Measurements from ENCODE around the gene PHF24.

The PHF24 gene

DNA sequence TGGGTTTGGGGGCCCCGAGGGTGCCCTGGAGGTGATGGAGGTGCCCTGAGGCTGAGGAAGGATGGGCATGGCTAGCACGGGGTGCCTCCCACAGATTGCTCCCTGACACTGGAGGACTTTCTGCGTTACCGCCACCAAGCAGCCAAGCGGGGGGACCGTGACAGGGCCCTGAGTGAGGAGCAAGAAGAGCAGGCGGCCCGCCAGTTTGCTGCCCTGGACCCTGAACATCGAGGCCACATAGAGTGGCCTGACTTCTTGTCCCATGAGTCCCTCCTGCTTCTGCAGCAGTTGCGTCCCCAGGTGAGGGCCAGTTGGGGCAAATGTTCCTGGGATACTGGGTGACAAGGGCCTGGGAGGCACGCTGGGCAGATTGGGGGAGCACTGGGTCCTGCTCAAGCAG lies 18.4 kb downstream of the PHF24 start:
- TF ChIP-seq FOXP2 (optimal IDR thresholded peaks at IDR 0.05; ENCODE audit: control extremely low read depth, extremely low read length, insufficient read depth) (no peak), POLR2AphosphoS5 (IDR thresholded peaks at IDR 0.05; ENCODE audit: borderline replicate concordance, low read depth, low read length) (no peak), EZH2 (IDR thresholded peaks at IDR 0.05) (no peak)
- no peak overlapping the region for H3K4me3 ChIP-seq
- H3K36me3 ChIP-seq (ENCODE audit: insufficient read depth, low read length), result no peaks in the 10 kb centered on the region
- no peaks in the 10 kb centered on the region for H3K9me3 ChIP-seq (ENCODE audit: low read depth, low read length)
- H3K9ac ChIP-seq (ENCODE audit: insufficient read length), result no peak overlapping the region
- no peak overlapping the region for H3K27ac ChIP-seq
- no peak for DNase-seq (ENCODE audit: low read depth, low spot score)

DNA sequence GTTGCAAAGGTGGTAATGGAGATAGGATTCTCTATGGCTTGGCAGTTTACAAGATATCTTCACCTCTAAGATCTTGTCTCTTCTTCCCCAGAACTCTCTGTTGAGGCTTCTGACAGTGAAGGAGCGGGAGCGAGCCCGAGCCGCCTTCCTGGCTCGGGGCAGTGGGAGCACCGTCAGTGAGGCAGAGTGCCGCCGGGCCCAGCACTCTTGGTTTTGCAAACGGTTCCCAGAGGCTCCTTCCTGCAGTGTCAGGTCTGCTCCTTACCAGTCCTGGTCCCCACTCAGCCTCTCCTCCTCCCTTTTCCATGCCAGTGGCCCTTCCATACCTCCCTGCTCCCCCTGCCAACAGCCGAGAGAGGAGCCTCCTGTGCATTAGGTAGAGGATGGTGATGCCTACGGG lies 18.9 kb downstream of the PHF24 start:
- Histone ChIP-seq H3K9me3 (ENCODE audit: low read depth, low read length) (no peaks in the 10 kb centered on the region), H3K27ac (no peak overlapping the region), H3K9ac (ENCODE audit: insufficient read length) (no peak overlapping the region), H3K4me3 (no peak overlapping the region), H3K36me3 (ENCODE audit: insufficient read depth, low read length) (no peaks in the 10 kb centered on the region)
- DNase-seq (ENCODE audit: low read depth, low spot score), result no peak
- TF ChIP-seq EZH2 (IDR thresholded peaks at IDR 0.05) (no peak), FOXP2 (optimal IDR thresholded peaks at IDR 0.05; ENCODE audit: control extremely low read depth, extremely low read length, insufficient read depth) (no peak), POLR2AphosphoS5 (IDR thresholded peaks at IDR 0.05; ENCODE audit: borderline replicate concordance, low read depth, low read length) (no peak)

DNA sequence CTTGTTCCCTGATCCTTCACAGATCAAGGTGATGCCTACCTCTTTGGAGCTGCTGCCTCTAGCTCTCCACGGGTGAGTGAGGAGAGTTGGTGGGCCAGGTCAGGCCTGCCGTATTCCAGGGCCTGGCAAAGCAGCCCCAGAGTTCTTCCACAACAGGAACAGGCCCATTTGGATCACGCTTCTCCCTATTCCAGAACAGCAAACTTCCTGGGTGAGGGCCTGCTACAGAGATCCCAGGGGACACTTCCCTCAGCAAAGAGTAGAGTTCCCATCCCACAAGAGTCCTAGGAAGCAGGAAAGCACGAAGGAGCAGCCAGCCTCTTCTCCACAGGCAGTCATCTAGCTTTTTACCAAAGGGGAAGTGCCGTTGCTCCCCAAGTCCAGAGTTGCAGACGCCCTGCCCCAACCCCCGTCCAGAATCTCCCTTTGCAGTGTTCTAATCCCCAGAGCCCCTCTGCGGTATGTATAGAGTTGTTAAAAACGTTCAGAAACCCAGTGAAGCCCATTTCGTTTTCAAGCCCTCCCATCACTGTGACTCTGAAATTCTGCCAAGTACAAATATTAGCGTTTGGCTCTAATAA lies 22.2 kb downstream of the PHF24 start:
- no peak overlapping the region for H3K9ac ChIP-seq (ENCODE audit: insufficient read length)
- H3K9me3 ChIP-seq (ENCODE audit: low read depth, low read length), result no peaks in the 10 kb centered on the region
- H3K4me3 ChIP-seq, result no peak overlapping the region
- TF ChIP-seq EZH2 (IDR thresholded peaks at IDR 0.05), result no peak
- no peak for TF ChIP-seq FOXP2 (optimal IDR thresholded peaks at IDR 0.05; ENCODE audit: control extremely low read depth, extremely low read length, insufficient read depth)
- no peak for TF ChIP-seq POLR2AphosphoS5 (IDR thresholded peaks at IDR 0.05; ENCODE audit: borderline replicate concordance, low read depth, low read length)
- no peak for DNase-seq (ENCODE audit: low read depth, low spot score)
- H3K36me3 ChIP-seq (ENCODE audit: insufficient read depth, low read length), result no peaks in the 10 kb centered on the region
- H3K27ac ChIP-seq, result no peak overlapping the region

DNA sequence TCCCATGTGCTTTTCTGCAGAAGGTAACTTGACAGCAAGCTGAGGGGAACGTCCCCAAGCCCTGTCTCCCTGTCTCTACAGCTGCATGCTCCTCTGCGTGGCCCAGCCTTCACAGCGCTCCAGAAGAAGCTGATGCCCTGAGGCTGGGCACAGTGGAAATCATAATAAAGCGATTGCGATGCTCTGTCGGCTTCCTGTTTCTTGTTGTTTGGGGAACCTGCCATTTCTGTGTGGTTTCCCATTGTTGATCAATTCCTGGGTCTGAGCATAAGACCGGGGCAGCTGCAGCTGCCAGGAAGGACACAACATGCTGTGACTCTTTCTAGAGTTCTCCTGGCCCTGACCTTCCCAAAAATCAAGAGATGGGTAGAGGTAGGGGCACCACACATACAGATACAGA lies 24.3 kb downstream of the PHF24 start:
- DNase-seq (ENCODE audit: low read depth, low spot score), result no peak
- no peak overlapping the region for H3K27ac ChIP-seq
- no peak overlapping the region for H3K9ac ChIP-seq (ENCODE audit: insufficient read length)
- H3K4me3 ChIP-seq, result no peak overlapping the region
- TF ChIP-seq POLR2AphosphoS5 (IDR thresholded peaks at IDR 0.05; ENCODE audit: borderline replicate concordance, low read depth, low read length) (no peak), FOXP2 (optimal IDR thresholded peaks at IDR 0.05; ENCODE audit: control extremely low read depth, extremely low read length, insufficient read depth) (no peak), EZH2 (IDR thresholded peaks at IDR 0.05) (no peak)
- no peaks in the 10 kb centered on the region for H3K9me3 ChIP-seq (ENCODE audit: low read depth, low read length)
- no peaks in the 10 kb centered on the region for H3K36me3 ChIP-seq (ENCODE audit: insufficient read depth, low read length)

GRCh38 chr9:34983209-34983608 lies 25.1 kb downstream of the PHF24 start:
- Histone ChIP-seq H3K36me3 (ENCODE audit: insufficient read depth, low read length) (no peaks in the 10 kb centered on the region), H3K9ac (ENCODE audit: insufficient read length) (no peak overlapping the region), H3K9me3 (ENCODE audit: low read depth, low read length) (no peaks in the 10 kb centered on the region), H3K4me3 (no peak overlapping the region), H3K27ac (no peak overlapping the region)
- no peak for DNase-seq (ENCODE audit: low read depth, low spot score)
- TF ChIP-seq EZH2 (IDR thresholded peaks at IDR 0.05) (no peak), FOXP2 (optimal IDR thresholded peaks at IDR 0.05; ENCODE audit: control extremely low read depth, extremely low read length, insufficient read depth) (no peak), POLR2AphosphoS5 (IDR thresholded peaks at IDR 0.05; ENCODE audit: borderline replicate concordance, low read depth, low read length) (no peak)

DNA sequence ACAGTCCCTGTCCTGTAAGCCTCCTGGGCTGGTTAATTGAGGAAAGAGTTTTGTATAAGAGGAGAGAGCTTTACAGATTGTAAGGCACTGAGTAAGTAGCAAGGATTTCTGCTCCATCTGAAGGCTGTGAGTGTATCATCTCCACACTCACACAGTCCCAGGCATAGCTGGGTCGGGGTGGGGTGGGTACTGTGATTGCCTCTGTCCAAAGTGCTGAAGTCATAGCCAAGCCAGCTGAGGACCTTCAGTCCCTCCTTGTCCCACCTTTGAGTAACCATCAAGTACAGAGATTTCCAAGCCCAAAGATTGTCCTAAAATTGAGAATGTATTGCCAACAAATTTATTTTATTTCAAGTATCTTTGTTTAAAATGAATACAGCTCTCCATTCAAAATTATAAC lies 26.0 kb downstream of the PHF24 start:
- Histone ChIP-seq H3K36me3 (ENCODE audit: insufficient read depth, low read length) (no peaks in the 10 kb centered on the region), H3K27ac (no peak overlapping the region), H3K4me3 (no peak overlapping the region), H3K9me3 (ENCODE audit: low read depth, low read length) (no peaks in the 10 kb centered on the region), H3K9ac (ENCODE audit: insufficient read length) (no peak overlapping the region)
- DNase-seq (ENCODE audit: low read depth, low spot score), result no peak
- TF ChIP-seq POLR2AphosphoS5 (IDR thresholded peaks at IDR 0.05; ENCODE audit: borderline replicate concordance, low read depth, low read length), result no peak
- TF ChIP-seq FOXP2 (optimal IDR thresholded peaks at IDR 0.05; ENCODE audit: control extremely low read depth, extremely low read length, insufficient read depth), result no peak
- no peak for TF ChIP-seq EZH2 (IDR thresholded peaks at IDR 0.05)

GRCh38 chr9:34985311-34985899 lies 27.3 kb downstream of the PHF24 start:
- no peak for DNase-seq (ENCODE audit: low read depth, low spot score)
- Histone ChIP-seq H3K4me3 (no peak overlapping the region), H3K9ac (ENCODE audit: insufficient read length) (no peak overlapping the region), H3K27ac (no peak overlapping the region), H3K9me3 (ENCODE audit: low read depth, low read length) (no peaks in the 10 kb centered on the region), H3K36me3 (ENCODE audit: insufficient read depth, low read length) (no peaks in the 10 kb centered on the region)
- no peak for TF ChIP-seq EZH2 (IDR thresholded peaks at IDR 0.05)
- no peak for TF ChIP-seq POLR2AphosphoS5 (IDR thresholded peaks at IDR 0.05; ENCODE audit: borderline replicate concordance, low read depth, low read length)
- TF ChIP-seq FOXP2 (optimal IDR thresholded peaks at IDR 0.05; ENCODE audit: control extremely low read depth, extremely low read length, insufficient read depth), result no peak

DNA sequence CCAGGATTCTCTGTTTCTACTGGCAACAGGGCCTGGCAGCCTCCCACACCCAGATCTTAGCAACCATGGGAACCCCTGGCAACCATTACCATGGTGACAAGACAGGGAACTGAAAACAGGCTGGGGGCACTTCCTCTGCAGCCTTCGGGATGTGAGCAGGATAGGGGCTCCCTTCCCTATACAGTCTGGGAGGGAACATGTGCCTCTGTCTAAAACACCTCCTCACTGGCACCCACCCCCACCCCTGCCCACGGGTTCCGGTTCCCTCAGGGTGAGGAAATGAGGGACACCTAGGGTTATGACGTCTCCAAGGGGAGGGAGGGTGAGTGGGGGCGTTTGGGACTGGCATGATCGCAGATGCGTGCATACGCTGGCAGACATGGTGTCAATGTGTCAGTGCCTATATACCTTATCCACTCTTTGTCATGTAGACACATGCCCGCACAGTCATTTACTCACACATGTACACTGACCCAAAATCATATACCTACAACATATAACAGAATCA lies 28.5 kb downstream of the PHF24 start:
- no peak overlapping the region for H3K27ac ChIP-seq
- H3K36me3 ChIP-seq (ENCODE audit: insufficient read depth, low read length), result no peaks in the 10 kb centered on the region
- no peak for TF ChIP-seq FOXP2 (optimal IDR thresholded peaks at IDR 0.05; ENCODE audit: control extremely low read depth, extremely low read length, insufficient read depth)
- no peak for TF ChIP-seq EZH2 (IDR thresholded peaks at IDR 0.05)
- TF ChIP-seq POLR2AphosphoS5 (IDR thresholded peaks at IDR 0.05; ENCODE audit: borderline replicate concordance, low read depth, low read length), result no peak
- no peak overlapping the region for H3K9ac ChIP-seq (ENCODE audit: insufficient read length)
- DNase-seq (ENCODE audit: low read depth, low spot score), result no peak
- no peaks in the 10 kb centered on the region for H3K9me3 ChIP-seq (ENCODE audit: low read depth, low read length)
- H3K4me3 ChIP-seq, result no peak overlapping the region
